ENCODE data around the gene OPN1MW.
"Not testable (repeated sequence)": the region's sequence is repeated elsewhere in the genome, so short reads cannot be mapped to it uniquely, and the experiment has no call there.

The OPN1MW gene

DNA sequence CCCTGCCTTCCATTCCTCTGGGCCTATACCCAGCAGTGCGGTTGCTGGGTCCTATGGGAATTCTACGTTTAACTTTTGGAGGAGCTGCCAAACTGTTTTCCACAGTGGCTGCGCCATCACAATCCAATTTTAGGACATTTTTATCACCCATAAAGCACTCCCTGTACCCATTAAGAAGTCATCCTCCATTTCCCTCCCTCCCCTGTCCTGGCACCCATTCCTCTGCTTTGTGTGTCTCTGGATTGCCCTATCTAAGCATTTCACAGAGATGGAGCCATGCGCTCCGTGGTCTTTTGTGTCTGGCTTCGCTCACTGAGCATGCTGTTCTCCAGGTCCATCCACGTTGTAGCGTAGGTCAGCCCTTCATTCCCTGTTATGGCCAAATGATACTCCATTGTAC, 40.0 kb upstream of the OPN1MW start:
- TF ChIP-seq, protein P1, sequence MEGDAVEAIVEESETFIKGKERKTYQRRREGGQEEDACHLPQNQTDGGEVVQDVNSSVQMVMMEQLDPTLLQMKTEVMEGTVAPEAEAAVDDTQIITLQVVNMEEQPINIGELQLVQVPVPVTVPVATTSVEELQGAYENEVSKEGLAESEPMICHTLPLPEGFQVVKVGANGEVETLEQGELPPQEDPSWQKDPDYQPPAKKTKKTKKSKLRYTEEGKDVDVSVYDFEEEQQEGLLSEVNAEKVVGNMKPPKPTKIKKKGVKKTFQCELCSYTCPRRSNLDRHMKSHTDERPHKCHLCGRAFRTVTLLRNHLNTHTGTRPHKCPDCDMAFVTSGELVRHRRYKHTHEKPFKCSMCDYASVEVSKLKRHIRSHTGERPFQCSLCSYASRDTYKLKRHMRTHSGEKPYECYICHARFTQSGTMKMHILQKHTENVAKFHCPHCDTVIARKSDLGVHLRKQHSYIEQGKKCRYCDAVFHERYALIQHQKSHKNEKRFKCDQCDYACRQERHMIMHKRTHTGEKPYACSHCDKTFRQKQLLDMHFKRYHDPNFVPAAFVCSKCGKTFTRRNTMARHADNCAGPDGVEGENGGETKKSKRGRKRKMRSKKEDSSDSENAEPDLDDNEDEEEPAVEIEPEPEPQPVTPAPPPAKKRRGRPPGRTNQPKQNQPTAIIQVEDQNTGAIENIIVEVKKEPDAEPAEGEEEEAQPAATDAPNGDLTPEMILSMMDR (IDR thresholded peaks at IDR 0.05; ENCODE audit: insufficient read depth, low read length, missing control alignments) = no peak
- DNase-seq (ENCODE audit: low read depth, low spot score) = no peak
- POLR2A ChIA-PET = no interaction called here
- H3K4me3 ChIP-seq (ENCODE audit: low read depth, low read length) = no peak overlapping the region
- CTCF ChIA-PET = no interaction called here

GRCh38 chrX:154142950-154143745, 39.2 kb upstream of the OPN1MW start:
- H3K4me3 ChIP-seq (ENCODE audit: low read depth, low read length) = no peak overlapping the region
- ChIA-PET POLR2A (no interaction called here), CTCF (no interaction called here)
- TF ChIP-seq, protein P1 (IDR thresholded peaks at IDR 0.05; ENCODE audit: insufficient read depth, low read length, missing control alignments) = no peak
- no peak for DNase-seq (ENCODE audit: low read depth, low spot score)

- DNase-seq (ENCODE audit: low read depth, low spot score); H3K4me3 ChIP-seq (ENCODE audit: low read depth, low read length); POLR2A ChIA-PET; CTCF ChIA-PET: not testable (repeated sequence)
Measured at GRCh38 chrX:154144010-154144409, 38.4 kb upstream of the OPN1MW start, which contains the start of gene OPN1LW. OPN1LW (plus strand) TSS chrX:154144243; CDS start chrX:154144284, 41 bp downstream.

DNA sequence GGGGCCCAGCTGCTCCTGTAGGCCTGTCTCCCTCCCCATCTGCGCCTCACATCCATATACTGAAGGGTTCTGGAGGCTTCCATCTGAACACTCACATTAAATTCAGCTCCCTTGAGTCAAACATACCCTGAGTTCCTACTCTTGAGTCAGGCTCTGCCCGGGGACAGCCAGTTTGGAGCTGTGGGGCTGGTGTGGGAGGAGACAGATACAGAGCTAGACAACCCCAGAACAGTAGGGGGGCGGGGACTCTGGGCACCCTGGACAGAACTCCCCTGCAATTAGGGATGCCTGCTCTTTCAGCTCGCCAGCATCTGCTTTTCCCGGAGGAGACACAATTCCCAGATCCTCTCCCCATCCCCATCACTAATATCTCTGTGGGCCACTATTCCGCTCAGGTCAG, 31.4 kb upstream of the OPN1MW start:
- DNase-seq (ENCODE audit: low read depth, low spot score); H3K4me3 ChIP-seq (ENCODE audit: low read depth, low read length); CTCF ChIA-PET; POLR2A ChIA-PET: not testable (repeated sequence)

- POLR2A ChIA-PET; CTCF ChIA-PET; H3K4me3 ChIP-seq (ENCODE audit: low read depth, low read length); DNase-seq (ENCODE audit: low read depth, low spot score): not testable (repeated sequence)
Measured at GRCh38 chrX:154156221-154156620, 26.2 kb upstream of the OPN1MW start.

DNA sequence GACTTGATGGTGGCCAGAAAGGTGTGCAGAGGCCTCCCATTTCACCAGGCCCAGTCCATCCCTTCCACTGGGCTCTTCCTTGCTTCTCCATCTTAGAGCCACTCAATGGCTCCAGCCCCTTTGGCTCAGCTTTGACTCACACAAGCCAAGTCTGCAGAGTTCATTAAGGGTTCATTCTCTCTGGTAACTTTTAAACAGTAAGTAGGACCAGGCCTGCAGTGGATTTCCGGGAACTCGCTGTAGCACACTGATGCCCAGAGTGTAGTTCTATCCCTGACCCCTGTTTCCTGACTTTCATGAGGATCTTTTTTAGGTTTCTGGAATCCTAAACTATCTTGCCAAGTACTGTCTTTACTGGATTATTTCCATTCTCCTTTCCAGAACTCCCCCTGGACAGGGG, 25.2 kb upstream of the OPN1MW start:
- CTCF ChIA-PET; H3K4me3 ChIP-seq (ENCODE audit: low read depth, low read length); POLR2A ChIA-PET; DNase-seq (ENCODE audit: low read depth, low spot score): not testable (repeated sequence)

GRCh38 chrX:154159345-154159744, 23.1 kb upstream of the OPN1MW start:
- H3K4me3 ChIP-seq (ENCODE audit: low read depth, low read length); POLR2A ChIA-PET; DNase-seq (ENCODE audit: low read depth, low spot score); CTCF ChIA-PET: not testable (repeated sequence)

- POLR2A ChIA-PET; H3K4me3 ChIP-seq (ENCODE audit: low read depth, low read length); DNase-seq (ENCODE audit: low read depth, low spot score); CTCF ChIA-PET: not testable (repeated sequence)
Measured at GRCh38 chrX:154164902-154165301, 17.5 kb upstream of the OPN1MW start.

DNA sequence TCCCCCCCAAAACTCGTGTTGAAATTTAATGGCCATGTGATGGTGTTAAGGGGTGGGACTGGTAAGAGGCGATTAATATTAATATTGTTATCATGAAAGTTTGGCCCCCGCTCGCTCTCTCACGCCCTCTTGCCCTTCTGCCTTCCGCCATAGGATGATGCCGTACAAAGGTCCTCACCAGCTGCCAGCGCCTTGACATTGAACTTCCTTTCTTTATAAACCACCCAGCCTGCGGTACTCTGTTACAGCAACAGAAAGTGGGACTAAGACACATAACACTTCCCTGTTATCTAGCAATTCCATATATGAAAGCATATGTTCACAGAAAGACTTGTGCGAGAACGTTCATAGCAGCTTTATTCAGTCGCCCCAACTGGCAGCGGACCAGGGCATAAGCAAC, 14.0 kb upstream of the OPN1MW start:
- POLR2A ChIA-PET; CTCF ChIA-PET; H3K4me3 ChIP-seq (ENCODE audit: low read depth, low read length); DNase-seq (ENCODE audit: low read depth, low spot score): not testable (repeated sequence)

DNA sequence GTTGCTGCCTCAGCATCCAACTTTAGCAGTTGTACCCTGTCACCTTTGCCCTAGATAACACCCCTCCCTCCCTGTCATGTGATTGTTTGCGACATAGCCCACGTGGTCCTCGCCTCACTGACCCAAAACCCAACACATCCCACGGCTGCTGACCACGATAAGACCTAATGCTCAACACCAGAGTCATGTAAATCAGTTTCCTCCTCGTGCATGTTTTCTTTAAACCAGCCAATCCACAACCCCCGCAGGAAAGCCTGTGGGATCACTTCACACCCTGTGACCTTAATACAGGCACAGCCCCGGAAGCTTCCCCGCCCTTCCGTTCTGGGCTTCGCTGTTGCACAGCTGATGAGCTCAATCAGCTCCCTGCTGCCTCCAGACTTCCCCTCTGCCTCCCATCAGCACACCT, 9.9 kb upstream of the OPN1MW start:
- CTCF ChIA-PET; H3K4me3 ChIP-seq (ENCODE audit: low read depth, low read length); POLR2A ChIA-PET; DNase-seq (ENCODE audit: low read depth, low spot score): not testable (repeated sequence)

DNA sequence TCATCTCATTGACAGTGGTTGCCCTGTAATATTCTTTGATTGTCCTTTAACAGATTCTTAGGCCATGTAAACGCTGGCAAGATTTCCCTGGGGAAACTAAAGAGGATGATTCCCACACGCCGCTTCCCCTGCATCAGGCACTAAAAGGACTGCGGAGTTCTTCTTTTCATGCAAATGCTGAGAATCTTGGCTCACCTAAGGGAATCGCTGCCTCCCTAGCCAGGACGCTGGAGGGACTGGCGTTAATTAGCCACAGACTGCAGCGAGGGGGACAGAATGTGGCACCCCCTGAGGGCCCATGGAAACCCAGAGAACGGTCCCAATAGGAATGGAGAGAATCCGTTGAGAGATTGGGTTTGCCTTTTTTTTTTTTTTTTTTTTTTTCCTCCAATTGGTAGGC, 8.0 kb upstream of the OPN1MW start:
- POLR2A ChIA-PET; DNase-seq (ENCODE audit: low read depth, low spot score); H3K4me3 ChIP-seq (ENCODE audit: low read depth, low read length); CTCF ChIA-PET: not testable (repeated sequence)

DNA sequence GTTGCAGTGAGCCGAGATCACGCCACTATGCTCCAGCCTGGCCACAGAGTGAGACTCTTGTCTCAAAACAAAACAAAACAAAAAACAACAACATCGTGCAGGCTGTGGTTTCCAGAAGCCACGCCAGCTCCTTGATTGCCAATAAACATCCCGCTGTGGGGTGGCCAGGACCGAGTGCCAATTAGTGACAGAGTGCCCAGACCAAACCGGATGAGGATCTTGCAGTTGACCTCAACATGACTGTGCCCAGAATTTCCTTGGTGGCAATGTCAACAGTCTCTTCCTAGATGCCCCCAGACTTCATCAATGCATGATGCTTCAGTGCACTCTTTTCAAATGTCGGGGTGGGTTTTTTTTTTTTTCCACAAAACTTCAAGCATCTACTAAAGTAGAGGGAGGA, 1.4 kb downstream of the OPN1MW start:
- DNase-seq (ENCODE audit: low read depth, low spot score); H3K4me3 ChIP-seq (ENCODE audit: low read depth, low read length); POLR2A ChIA-PET; CTCF ChIA-PET: not testable (repeated sequence)

- POLR2A ChIA-PET = not testable (repeated sequence)
Measured at GRCh38 chrX:154192846-154193245, 10.4 kb downstream of the OPN1MW start.

DNA sequence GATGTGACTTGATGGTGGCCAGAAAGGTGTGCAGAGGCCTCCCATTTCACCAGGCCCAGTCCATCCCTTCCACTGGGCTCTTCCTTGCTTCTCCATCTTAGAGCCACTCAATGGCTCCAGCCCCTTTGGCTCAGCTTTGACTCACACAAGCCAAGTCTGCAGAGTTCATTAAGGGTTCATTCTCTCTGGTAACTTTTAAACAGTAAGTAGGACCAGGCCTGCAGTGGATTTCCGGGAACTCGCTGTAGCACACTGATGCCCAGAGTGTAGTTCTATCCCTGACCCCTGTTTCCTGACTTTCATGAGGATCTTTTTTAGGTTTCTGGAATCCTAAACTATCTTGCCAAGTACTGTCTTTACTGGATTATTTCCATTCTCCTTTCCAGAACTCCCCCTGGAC, 11.9 kb downstream of the OPN1MW start:
- CTCF ChIA-PET; DNase-seq (ENCODE audit: low read depth, low spot score); POLR2A ChIA-PET; H3K4me3 ChIP-seq (ENCODE audit: low read depth, low read length): not testable (repeated sequence)

More at GRCh38 chrX:154192846-154193245, 10.4 kb downstream of the OPN1MW start:
- CTCF ChIA-PET; DNase-seq (ENCODE audit: low read depth, low spot score); H3K4me3 ChIP-seq (ENCODE audit: low read depth, low read length): not testable (repeated sequence)

- CTCF ChIA-PET; DNase-seq (ENCODE audit: low read depth, low spot score); H3K4me3 ChIP-seq (ENCODE audit: low read depth, low read length); POLR2A ChIA-PET: not testable (repeated sequence)
Measured at GRCh38 chrX:154196466-154196865, 14.1 kb downstream of the OPN1MW start.
